Mucosa of descending colon (tissue), 3 donors: ENCODE results near the gene SLC9A9. TPM values are rescaled to one million over a fixed set of nuclear protein-coding genes. Genes with fewer than 3 reads are reported as not detected.

ENCODE experiments used
- ATAC-seq: fragments of 200-7000 bp; cut with Tn5 transposase; one replicate; pipeline ENCODE4 v1.9.1; 2020; ENCODE audit warnings: mild to moderate bottlenecking, moderate library complexity
- DNase-seq, 3 donors: peaks; one replicate each; pipeline ENCODE4 v3.0.0-alpha.2; 2020
- H3K36me3 ChIP-seq: fragments of 200-600 bp; one replicate; pipeline ENCODE4 v1.8.0; 2021; ENCODE audit warnings: low read depth, mild to moderate bottlenecking
- H3K4me1 ChIP-seq: fragments of 200-600 bp; one replicate; pipeline ENCODE4 v1.8.0; 2021; ENCODE audit warnings: low read depth, mild to moderate bottlenecking
- H3K4me3 ChIP-seq: fragments of 200-600 bp; one replicate; pipeline ENCODE4 v1.8.0; 2021; ENCODE audit warnings: mild to moderate bottlenecking
- H3K9me3 ChIP-seq: fragments of 200-600 bp; one replicate; pipeline ENCODE4 v1.8.0; 2021; ENCODE audit warnings: mild to moderate bottlenecking
- intact Hi-C, 2 donors: fragments of 100-400 bp; cut with DNase I in 1 of 2; cut with micrococcal nuclease in 1 of 2; formaldehyde crosslinking; loops; one replicate each; pipeline versions ENCODE4 v1.11.0 to v1.11.1; 2022; cut with DNase I, micrococcal nuclease
- total RNA-seq, 3 donors: library from RNA; stranded (reverse); fragmentation: NEBNext Ultra II Directional in 2 of 3; extraction: Animal tissue kit (Norgen Biotek cat#: 25700) in 2 of 3; gene quantifications; one replicate each; pipeline versions ENCODE4 v1.2.1 to v1.2.4, GENCODE V29; 2021 to 2023
- TF ChIP-seq, protein P1 (sequence below): fragments of 200-600 bp; IDR thresholded peaks from one replicate; pipeline ENCODE4 v1.8.0; 2022; ENCODE audit warnings: antibody characterized with exemption, mild to moderate bottlenecking
- donor health status: DM: no; HTN: no; CAD: no; lungs with moderate emphysema.
- donor health status: DM: no; HTN: no; CAD: no.
- donor health status: DM: no; HTN: yes; CAD: no.

The SLC9A9 gene
- total RNA-seq, 3 donors from 2014 or later: 3.2 to 18.2 (median 6.8) TPM

- Histone ChIP-seq H3K36me3 (no peaks in the 10 kb centered on the region), H3K4me3 (no peak overlapping the region), H3K4me1 (no peaks in the 10 kb centered on the region), H3K9me3 (no peaks in the 10 kb centered on the region)
- intact Hi-C loops: no loop called here
- no peak for ATAC-seq
- DNase-seq: no peak
- TF ChIP-seq, protein P1, sequence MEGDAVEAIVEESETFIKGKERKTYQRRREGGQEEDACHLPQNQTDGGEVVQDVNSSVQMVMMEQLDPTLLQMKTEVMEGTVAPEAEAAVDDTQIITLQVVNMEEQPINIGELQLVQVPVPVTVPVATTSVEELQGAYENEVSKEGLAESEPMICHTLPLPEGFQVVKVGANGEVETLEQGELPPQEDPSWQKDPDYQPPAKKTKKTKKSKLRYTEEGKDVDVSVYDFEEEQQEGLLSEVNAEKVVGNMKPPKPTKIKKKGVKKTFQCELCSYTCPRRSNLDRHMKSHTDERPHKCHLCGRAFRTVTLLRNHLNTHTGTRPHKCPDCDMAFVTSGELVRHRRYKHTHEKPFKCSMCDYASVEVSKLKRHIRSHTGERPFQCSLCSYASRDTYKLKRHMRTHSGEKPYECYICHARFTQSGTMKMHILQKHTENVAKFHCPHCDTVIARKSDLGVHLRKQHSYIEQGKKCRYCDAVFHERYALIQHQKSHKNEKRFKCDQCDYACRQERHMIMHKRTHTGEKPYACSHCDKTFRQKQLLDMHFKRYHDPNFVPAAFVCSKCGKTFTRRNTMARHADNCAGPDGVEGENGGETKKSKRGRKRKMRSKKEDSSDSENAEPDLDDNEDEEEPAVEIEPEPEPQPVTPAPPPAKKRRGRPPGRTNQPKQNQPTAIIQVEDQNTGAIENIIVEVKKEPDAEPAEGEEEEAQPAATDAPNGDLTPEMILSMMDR: no peak
Measured at GRCh38 chr3:143266927-143267326, 581.3 kb downstream of the SLC9A9 start.

DNA sequence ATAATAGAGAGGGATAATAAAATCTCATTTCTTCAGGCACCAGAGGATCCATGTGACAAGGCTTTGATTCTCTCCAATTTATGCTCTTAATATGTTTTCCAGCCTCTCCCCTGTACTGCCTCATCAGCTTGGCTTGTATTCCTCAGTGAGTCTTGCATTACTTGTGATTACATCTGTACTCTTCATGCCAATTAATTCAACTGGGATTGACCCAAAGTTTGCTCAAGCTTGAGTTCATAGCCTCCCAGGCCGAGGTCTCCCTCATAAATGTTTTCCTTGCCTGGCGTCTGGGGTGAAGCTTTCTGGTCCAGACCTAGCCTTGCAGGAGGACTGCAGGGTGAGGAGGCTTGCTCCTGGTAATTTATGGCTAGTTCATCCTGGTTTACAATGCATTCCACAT lies 581.8 kb downstream of the SLC9A9 start:
- no peak overlapping the region for H3K4me3 ChIP-seq
- DNase-seq (no peak), ATAC-seq (no peak)
- intact Hi-C loops: no loop called here
- TF ChIP-seq, protein P1: no peak
- no peaks in the 10 kb centered on the region for H3K9me3 ChIP-seq
- H3K4me1 ChIP-seq: no peaks in the 10 kb centered on the region
- H3K36me3 ChIP-seq: no peaks in the 10 kb centered on the region

- ATAC-seq (no peak), DNase-seq (no peak)
- Histone ChIP-seq H3K9me3 (no peaks in the 10 kb centered on the region), H3K4me3 (no peak overlapping the region), H3K4me1 (no peaks in the 10 kb centered on the region), H3K36me3 (no peaks in the 10 kb centered on the region)
- intact Hi-C loops: no loop called here
- TF ChIP-seq, protein P1: no peak
Measured at GRCh38 chr3:143265501-143266070, 582.7 kb downstream of the SLC9A9 start.

DNA sequence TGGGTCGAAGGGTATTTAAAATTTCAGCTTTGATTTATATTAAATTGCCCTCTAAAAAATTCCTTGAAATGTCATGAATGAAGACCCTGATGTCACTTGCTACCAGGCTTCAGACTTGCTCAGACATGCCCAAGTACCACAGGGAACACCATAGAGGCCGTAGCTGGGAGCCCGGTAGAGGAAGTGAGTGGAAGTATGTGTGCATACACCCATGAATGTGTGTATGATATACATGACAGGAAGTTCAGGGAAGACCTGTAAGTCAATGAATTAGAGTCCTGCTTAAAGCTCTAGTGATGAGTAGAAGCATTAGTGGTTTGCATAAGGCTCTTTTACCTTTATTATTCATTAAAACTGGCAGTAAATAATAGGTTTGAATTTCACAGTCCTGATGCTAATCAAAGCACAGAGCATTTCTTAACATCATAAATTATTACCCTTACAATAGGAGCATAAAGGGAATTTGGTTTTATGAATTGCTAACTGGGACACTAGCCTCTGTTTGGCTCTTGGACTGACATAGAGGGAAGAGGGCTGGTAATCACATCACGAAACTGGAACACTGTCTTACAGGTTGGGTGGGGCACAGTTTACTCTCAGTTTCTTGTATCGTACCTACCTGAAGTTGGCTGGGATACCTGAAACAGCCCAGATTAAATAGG lies 584.3 kb downstream of the SLC9A9 start:
- Histone ChIP-seq H3K36me3 (no peaks in the 10 kb centered on the region), H3K4me3 (no peak overlapping the region), H3K4me1 (no peaks in the 10 kb centered on the region), H3K9me3 (no peaks in the 10 kb centered on the region)
- DNase-seq (no peak), ATAC-seq (peak; percentile 16)
- TF ChIP-seq, protein P1: no peak
- intact Hi-C loops: no loop called here

DNA sequence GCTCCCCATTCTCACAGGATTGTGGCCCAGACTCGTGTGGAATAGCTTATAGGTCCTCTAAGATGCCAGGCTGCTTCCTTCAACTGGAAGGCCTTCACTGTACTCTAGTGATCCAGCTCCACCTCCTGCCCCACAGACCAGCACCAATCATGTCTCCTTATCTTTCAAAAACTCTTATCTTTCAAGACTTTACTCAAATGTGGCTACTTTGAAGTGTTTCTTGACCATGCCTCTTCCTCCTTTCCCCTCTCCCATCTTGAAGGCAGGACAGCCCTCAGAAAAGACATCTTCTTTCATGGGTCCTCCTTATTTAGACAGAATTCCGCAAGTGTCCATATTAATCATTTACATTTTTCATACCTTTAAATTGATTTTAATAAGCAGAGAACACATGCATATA lies 586.4 kb downstream of the SLC9A9 start:
- Histone ChIP-seq H3K4me3 (no peak overlapping the region), H3K9me3 (no peaks in the 10 kb centered on the region), H3K4me1 (no peaks in the 10 kb centered on the region), H3K36me3 (no peaks in the 10 kb centered on the region)
- ATAC-seq (no peak), DNase-seq (no peak)
- intact Hi-C loops: no loop called here
- TF ChIP-seq, protein P1: no peak
